Ovary (tissue), 3 donors: ENCODE data around the gene HIP1.

Source experiments
- EP300 ChIP-seq: sonication (generic); formaldehyde crosslinking; IDR thresholded peaks from one replicate; pipeline ENCODE4 v1.6.1; 2017; ENCODE audit warnings: antibody characterized with exemption
- POLR2A ChIP-seq: fragments of 450-650 bp; IDR thresholded peaks from one replicate; pipeline ENCODE4 v1.6.1; 2017; ENCODE audit warnings: antibody characterized with exemption, mild to moderate bottlenecking, moderate library complexity
- TF ChIP-seq, protein P1 (sequence below), 3 donors: fragments of 450-650 bp in 2 of 3; fragments of 200-600 bp in 1 of 3; IDR thresholded peaks; one replicate each; pipeline versions ENCODE4 v1.5.1 to v1.8.0; 2016 to 2022; ENCODE audit warnings: antibody characterized with exemption in 3 of 3, mild to moderate bottlenecking in 1 of 3
- donor health status: DM: no; HTN: no; CAD: no.

DNA sequence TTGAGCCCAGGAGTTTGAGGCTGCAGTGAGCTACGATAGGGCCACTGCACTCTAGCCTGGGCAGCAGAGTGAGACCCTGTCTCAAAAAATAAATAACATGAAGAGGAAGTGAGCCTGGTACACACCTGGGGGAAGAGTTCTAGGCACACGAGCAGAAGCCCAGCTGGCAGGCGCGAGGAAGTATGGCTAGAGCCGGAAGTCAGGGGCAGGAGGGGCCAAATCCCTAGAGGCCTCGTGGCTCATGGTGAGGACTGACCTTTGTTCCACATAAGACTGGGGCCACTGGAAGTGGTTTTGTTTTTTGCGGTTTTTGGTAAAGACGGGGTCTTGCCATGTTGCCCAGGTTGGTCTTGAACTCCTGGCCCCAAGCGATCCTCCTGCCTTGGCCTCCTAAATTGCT lies 117.6 kb downstream of the HIP1 start:
- TF ChIP-seq, protein P1, sequence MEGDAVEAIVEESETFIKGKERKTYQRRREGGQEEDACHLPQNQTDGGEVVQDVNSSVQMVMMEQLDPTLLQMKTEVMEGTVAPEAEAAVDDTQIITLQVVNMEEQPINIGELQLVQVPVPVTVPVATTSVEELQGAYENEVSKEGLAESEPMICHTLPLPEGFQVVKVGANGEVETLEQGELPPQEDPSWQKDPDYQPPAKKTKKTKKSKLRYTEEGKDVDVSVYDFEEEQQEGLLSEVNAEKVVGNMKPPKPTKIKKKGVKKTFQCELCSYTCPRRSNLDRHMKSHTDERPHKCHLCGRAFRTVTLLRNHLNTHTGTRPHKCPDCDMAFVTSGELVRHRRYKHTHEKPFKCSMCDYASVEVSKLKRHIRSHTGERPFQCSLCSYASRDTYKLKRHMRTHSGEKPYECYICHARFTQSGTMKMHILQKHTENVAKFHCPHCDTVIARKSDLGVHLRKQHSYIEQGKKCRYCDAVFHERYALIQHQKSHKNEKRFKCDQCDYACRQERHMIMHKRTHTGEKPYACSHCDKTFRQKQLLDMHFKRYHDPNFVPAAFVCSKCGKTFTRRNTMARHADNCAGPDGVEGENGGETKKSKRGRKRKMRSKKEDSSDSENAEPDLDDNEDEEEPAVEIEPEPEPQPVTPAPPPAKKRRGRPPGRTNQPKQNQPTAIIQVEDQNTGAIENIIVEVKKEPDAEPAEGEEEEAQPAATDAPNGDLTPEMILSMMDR (IDR thresholded peaks at IDR 0.05): no peak
- TF ChIP-seq EP300: no peak
- TF ChIP-seq POLR2A: no peak
